WTC11 (cell line): ENCODE data around the gene TACC2. TPM values are rescaled to one million over a fixed set of nuclear protein-coding genes. Genes with fewer than 3 reads are reported as not detected.
"Not testable (repeated sequence)": the region's sequence is repeated elsewhere in the genome, so short reads cannot be mapped to it uniquely, and the experiment has no call there.

Experiments used
- ATAC-seq: fragments of 200-7000 bp; cut with Tn5 transposase; 2 replicates; pipeline ENCODE4 v1.10.0; 2021; ENCODE audit warnings: mild to moderate bottlenecking, moderate library complexity
- CTCF ChIA-PET: fragments of 300-600 bp; sonication (Branson Sonifier 250); formaldehyde crosslinking; loops from one replicate; lab custom pipeline; 2021; ENCODE audit warnings: antibody characterized with exemption; lab: Charles Lee
- POLR2A ChIA-PET: fragments of 350-600 bp; sonication (Branson Sonifier 250); formaldehyde crosslinking; loops from one replicate; lab custom pipeline; 2021; ENCODE audit warnings: antibody characterized with exemption; lab: Charles Lee
- DNase-seq: peaks from one replicate; pipeline ENCODE4 v3.0.0; 2021; ENCODE audit warnings: low spot score
- H3K27ac Mint-ChIP-seq: 2 replicates; pipeline ENCODE4 v1.8.0; 2021; ENCODE audit warnings: mixed read lengths
- H3K27me3 Mint-ChIP-seq: 2 replicates; pipeline ENCODE4 v1.8.0; 2021; ENCODE audit warnings: low read depth, mild to moderate bottlenecking, moderate library complexity, mixed read lengths
- H3K36me3 Mint-ChIP-seq: 2 replicates; pipeline ENCODE4 v1.8.0; 2021; ENCODE audit warnings: mixed read lengths
- H3K4me1 Mint-ChIP-seq: 2 replicates; pipeline ENCODE4 v1.8.0; 2022; ENCODE audit warnings: mixed read lengths
- H3K4me3 Mint-ChIP-seq: 2 replicates; pipeline ENCODE4 v1.8.0; 2021; ENCODE audit warnings: mild to moderate bottlenecking, moderate library complexity, mixed read lengths
- H3K9me3 Mint-ChIP-seq: 2 replicates; pipeline ENCODE4 v1.8.0; 2021; ENCODE audit warnings: mixed read lengths
- CREM ChIP-seq: sonication (generic); formaldehyde crosslinking; IDR thresholded peaks from 2 replicates; pipeline ENCODE4 v1.8.1; 2022; ENCODE audit warnings: mild to moderate bottlenecking, missing genetic modification reagents, moderate library complexity
- ELF4 ChIP-seq: sonication (generic); formaldehyde crosslinking; IDR thresholded peaks from 2 replicates; pipeline ENCODE4 v1.8.1; 2022; ENCODE audit warnings: low read depth, mild to moderate bottlenecking, moderate library complexity, missing genetic modification reagents
- FOXK1 ChIP-seq: sonication (generic); formaldehyde crosslinking; IDR thresholded peaks from 2 replicates; pipeline ENCODE4 v1.8.0; 2022; ENCODE audit warnings: mild to moderate bottlenecking, moderate library complexity, missing genetic modification reagents
- GRHL2 ChIP-seq: fragments of 250-450 bp; sonication (Bioruptor Pico); IDR thresholded peaks from 2 replicates; pipeline ENCODE4 v1.8.0; 2022; ENCODE audit warnings: mild to moderate bottlenecking, moderate library complexity; ENCODE audit not compliant: insufficient replicate concordance, severe bottlenecking
- JUN ChIP-seq: sonication (generic); formaldehyde crosslinking; IDR thresholded peaks from 2 replicates; pipeline ENCODE4 v1.8.0; 2023; ENCODE audit warnings: mild to moderate bottlenecking, missing genetic modification reagents
- NFE2L1 ChIP-seq: sonication (generic); formaldehyde crosslinking; IDR thresholded peaks from 2 replicates; pipeline ENCODE4 v1.8.1; 2023; ENCODE audit warnings: missing genetic modification reagents
- NFYB ChIP-seq: sonication (generic); formaldehyde crosslinking; conservative IDR thresholded peaks from 2 replicates; pipeline ENCODE4 v1.8.0; 2022; ENCODE audit warnings: low read depth, missing genetic modification reagents
- NR2C2 ChIP-seq: sonication (generic); formaldehyde crosslinking; IDR thresholded peaks from 2 replicates; pipeline ENCODE4 v1.8.0; 2022; ENCODE audit warnings: mild to moderate bottlenecking, missing genetic modification reagents
- NR3C1 ChIP-seq: sonication (generic); formaldehyde crosslinking; conservative IDR thresholded peaks from 2 replicates; pipeline ENCODE4 v1.8.1; 2023; ENCODE audit warnings: low read depth, mild to moderate bottlenecking, missing genetic modification reagents
- RORB ChIP-seq: fragments of 250-450 bp; sonication (Bioruptor Pico); IDR thresholded peaks from 2 replicates; pipeline ENCODE4 v1.9.0; 2021; ENCODE audit warnings: mild to moderate bottlenecking
- SMAD4 ChIP-seq: sonication (generic); formaldehyde crosslinking; IDR thresholded peaks from 2 replicates; pipeline ENCODE4 v1.8.0; 2022; ENCODE audit warnings: mild to moderate bottlenecking, missing genetic modification reagents
- SOX15 ChIP-seq: fragments of 250-450 bp; sonication (Bioruptor Pico); IDR thresholded peaks from 2 replicates; pipeline ENCODE4 v1.9.0; 2021; ENCODE audit warnings: mild to moderate bottlenecking
- TEAD1 ChIP-seq: sonication (generic); formaldehyde crosslinking; IDR thresholded peaks from 2 replicates; pipeline ENCODE4 v1.8.0; 2022; ENCODE audit warnings: mild to moderate bottlenecking, missing genetic modification reagents
- ZNF317 ChIP-seq: sonication (generic); formaldehyde crosslinking; IDR thresholded peaks from 2 replicates; pipeline ENCODE4 v1.8.1; 2023; ENCODE audit warnings: low read depth, mild to moderate bottlenecking, moderate library complexity, missing genetic modification reagents, borderline replicate concordance
- ZNF396 ChIP-seq: fragments of 250-450 bp; sonication (Bioruptor Pico); IDR thresholded peaks from 2 replicates; pipeline ENCODE4 v1.8.0; 2021; ENCODE audit warnings: mild to moderate bottlenecking, moderate library complexity, borderline replicate concordance
- ZNF416 ChIP-seq: fragments of 250-450 bp; sonication (Bioruptor Pico); IDR thresholded peaks from 2 replicates; pipeline ENCODE4 v1.9.0; 2021; ENCODE audit warnings: mild to moderate bottlenecking, inconsistent platforms
- total RNA-seq: library from RNA; stranded (reverse); gene quantifications from 3 replicates; pipeline ENCODE4 v1.2.3, GENCODE V29; 2021
- TF ChIP-seq, protein P1 (sequence below): sonication (generic); formaldehyde crosslinking; IDR thresholded peaks from 2 replicates; pipeline ENCODE4 v1.8.0; 2022; ENCODE audit warnings: mild to moderate bottlenecking, missing genetic modification reagents
- TF ChIP-seq, protein P2 (sequence below): fragments of 250-450 bp; sonication (Bioruptor Pico); IDR thresholded peaks from 2 replicates; pipeline ENCODE4 v1.9.0; 2021; ENCODE audit warnings: moderate library complexity, mild to moderate bottlenecking, inconsistent platforms, borderline replicate concordance
- TF ChIP-seq, protein P3 (sequence below): sonication (generic); formaldehyde crosslinking; IDR thresholded peaks from 2 replicates; pipeline ENCODE4 v1.8.1; 2022; ENCODE audit warnings: low read depth, mild to moderate bottlenecking, moderate library complexity, missing genetic modification reagents, borderline replicate concordance
- TF ChIP-seq, protein P4 (sequence below): sonication (generic); formaldehyde crosslinking; IDR thresholded peaks from 2 replicates; pipeline ENCODE4 v1.8.1; 2023; ENCODE audit warnings: mild to moderate bottlenecking, missing genetic modification reagents, moderate library complexity
- TF ChIP-seq, protein P5 (sequence below): sonication (generic); formaldehyde crosslinking; IDR thresholded peaks from 2 replicates; pipeline ENCODE4 v1.8.0; 2022; ENCODE audit warnings: missing genetic modification reagents

The TACC2 gene
- total RNA-seq, 1 experiment from 2014 or later, result 28.9 TPM

DNA sequence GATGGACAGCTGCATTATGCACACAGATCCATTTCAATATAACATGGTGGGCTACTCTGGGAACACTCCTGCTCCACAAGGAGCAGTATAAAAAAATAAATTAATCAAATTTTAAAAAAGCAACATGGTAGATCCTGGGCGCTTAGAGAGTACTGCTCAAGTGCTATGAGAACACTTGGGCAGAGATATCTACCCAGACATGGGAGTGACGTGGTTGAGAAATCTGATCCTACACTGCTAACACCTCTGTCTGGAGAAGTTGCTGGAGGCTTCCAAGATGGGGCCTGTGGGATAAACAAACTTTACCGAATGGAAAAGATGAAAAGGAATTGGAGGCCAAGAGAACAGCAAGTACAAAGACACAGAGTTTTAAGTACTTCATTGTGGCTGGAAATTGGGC lies 23.0 kb upstream of the TACC2 start:
- no peak for DNase-seq
- Mint-ChIP-seq H3K9me3 (no peaks in the 10 kb centered on the region), H3K27me3 (no peaks in the 10 kb centered on the region)
- TF ChIP-seq, protein P1, sequence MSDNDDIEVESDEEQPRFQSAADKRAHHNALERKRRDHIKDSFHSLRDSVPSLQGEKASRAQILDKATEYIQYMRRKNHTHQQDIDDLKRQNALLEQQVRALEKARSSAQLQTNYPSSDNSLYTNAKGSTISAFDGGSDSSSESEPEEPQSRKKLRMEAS (CRISPR knock-in tag), result no peak
- TF ChIP-seq CREM (CRISPR knock-in tag) (no peak), SOX15 (CRISPR knock-in tag) (no peak), SMAD4 (CRISPR knock-in tag) (no peak)
- TF ChIP-seq, all 79 proteins: peak for 0
- Mint-ChIP-seq H3K27ac (no peak overlapping the region), H3K4me3 (no peak overlapping the region), H3K36me3 (peaks cover 57% of the 10 kb centered on the region), H3K4me1 (no peaks in the 10 kb centered on the region)
- CTCF ChIA-PET, result no interaction called here
- no peak for ATAC-seq
- POLR2A ChIA-PET, result no interaction called here

DNA sequence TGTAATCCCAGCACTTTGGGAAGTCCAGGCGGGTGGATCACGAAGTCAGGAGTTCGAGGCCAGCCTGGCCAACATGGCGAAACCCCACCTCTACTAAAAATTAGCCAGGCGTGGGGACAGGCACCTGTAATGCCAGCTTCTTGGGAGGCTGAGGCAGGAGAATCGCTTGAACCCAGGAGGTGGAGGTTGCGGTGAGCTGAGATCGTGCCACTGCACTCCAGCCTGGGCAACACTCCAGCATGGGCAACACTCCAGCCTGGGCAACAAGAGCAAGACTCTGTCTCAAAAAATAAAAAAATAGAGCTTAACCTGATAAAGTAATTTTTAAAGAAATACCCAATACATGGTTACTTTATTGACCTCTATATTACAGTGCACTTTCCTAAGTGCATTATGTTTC lies 19.9 kb upstream of the TACC2 start:
- CTCF ChIA-PET, H3K4me1 Mint-ChIP-seq, H3K9me3 Mint-ChIP-seq, H3K27me3 Mint-ChIP-seq, ATAC-seq, POLR2A ChIA-PET, H3K27ac Mint-ChIP-seq, H3K4me3 Mint-ChIP-seq, DNase-seq: not testable (repeated sequence)
- peaks cover 49% of the 10 kb centered on the region for H3K36me3 Mint-ChIP-seq

DNA sequence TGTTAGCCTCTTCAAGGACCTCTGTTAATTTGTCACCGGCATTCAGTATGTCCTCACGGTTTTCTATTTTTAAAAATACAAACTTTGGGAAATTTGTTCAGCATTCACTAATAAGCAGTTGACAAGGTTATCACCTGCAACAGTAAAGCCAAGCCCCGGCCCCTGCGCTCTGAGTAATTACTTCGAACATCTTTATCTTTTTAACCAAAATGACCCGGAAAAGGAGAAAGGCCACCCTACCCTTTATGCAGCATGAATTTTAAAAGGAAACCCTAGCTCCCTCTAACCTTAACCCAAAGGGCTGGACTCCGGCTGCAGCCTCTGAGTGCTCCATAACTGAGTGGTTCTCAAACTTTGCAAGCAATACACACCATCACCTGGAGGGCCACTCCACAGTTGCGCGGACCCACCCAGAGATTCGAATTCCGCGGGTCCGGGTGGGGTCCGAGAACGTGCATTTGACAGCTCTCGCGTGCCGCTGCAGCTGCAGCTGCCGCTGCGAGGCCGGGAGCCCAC lies 14.9 kb upstream of the TACC2 start:
- peaks cover 43% of the 10 kb centered on the region for H3K36me3 Mint-ChIP-seq
- ChIA-PET CTCF (interaction anchor here (0.5 to 1.5 kb wide), 4 partner anchors 10 to 325 kb away, joined by 3 to 9 read pairs (median 3); no protein-coding TSS in a partner anchor), POLR2A (interaction anchor here (0.7 kb wide), 1 partner anchor 37 kb away, joined by 3 read pairs; no protein-coding TSS in a partner anchor)
- no peak overlapping the region for H3K27ac Mint-ChIP-seq
- H3K27me3 Mint-ChIP-seq, result peaks cover 2% of the 10 kb centered on the region; the same call in 1 of the 2 replicates
- H3K4me3 Mint-ChIP-seq, result peak overlapping the region; percentile 82
- TF ChIP-seq ZNF317 (CRISPR knock-in tag), result 0 out of 2 replicates have a peak, but pooled peaks have one; percentile 19
- no peak for TF ChIP-seq TEAD1 (CRISPR knock-in tag)
- 0 out of 2 replicates have a peak, but pooled peaks have one; percentile 25 for TF ChIP-seq FOXK1 (CRISPR knock-in tag)
- ATAC-seq (no peak; the same call in 1 of the 2 replicates), DNase-seq (no peak)
- peaks cover 23% of the 10 kb centered on the region for H3K9me3 Mint-ChIP-seq
- peaks cover 9% of the 10 kb centered on the region for H3K4me1 Mint-ChIP-seq

DNA sequence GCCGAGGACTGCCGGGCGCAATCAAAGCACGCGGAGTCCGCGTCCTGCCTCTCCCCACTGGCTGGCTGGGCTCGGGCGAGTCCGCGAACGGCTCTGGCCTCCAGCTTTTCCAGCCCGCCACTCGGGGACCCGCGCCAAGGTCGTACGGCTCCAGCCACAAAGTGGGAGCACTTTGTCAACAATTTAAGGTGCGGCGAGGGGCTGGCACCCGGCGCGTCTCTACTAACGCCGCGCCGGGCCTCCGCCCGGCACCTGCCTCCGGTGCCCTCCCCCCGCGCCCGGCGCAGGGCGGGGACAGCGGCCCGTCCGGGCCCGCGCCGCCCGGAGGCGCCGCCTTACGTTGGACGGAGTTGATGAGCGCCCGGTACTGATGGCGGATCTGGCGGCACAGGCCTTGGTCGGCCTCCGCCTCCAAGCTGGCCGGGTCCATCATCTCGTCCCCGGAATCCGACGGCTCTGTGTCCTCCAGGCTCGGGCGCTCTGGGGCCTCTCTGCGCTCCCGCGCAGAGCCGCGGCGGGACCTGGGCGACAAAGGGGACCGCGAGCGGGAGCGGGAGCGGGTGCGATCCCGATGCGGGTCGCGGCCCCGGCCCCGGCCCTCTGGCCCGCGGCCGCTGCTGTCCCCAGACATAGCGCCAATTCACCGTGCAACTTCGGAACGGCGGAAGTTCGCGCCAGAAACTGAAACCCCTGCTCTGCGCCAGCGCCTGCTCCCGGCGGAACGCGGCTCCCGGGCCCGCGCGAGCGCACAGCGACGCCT lies 14.2 kb upstream of the TACC2 start, which contains the start of gene NSMCE4A:
NSMCE4A (minus strand) TSS at position 683 of the 760 bp plus-strand sequence; CDS start at position 631, 52 bp downstream.
- ChIA-PET CTCF (interaction anchor here (0.5 to 1.6 kb wide), 11 partner anchors 9 to 324 kb away, joined by 3 to 10 read pairs (median 3); no protein-coding TSS in a partner anchor), POLR2A (interaction anchor here (0.5 to 0.7 kb wide), 2 partner anchors 38 to 1825 kb away, joined by 3 to 5 read pairs; no protein-coding TSS in a partner anchor)
- ATAC-seq, result peak; percentile 73
- Mint-ChIP-seq H3K36me3 (peaks cover 41% of the 10 kb centered on the region), H3K27ac (0 out of 2 replicates have a peak within 1 kb of the TSS, but pooled peaks have one; percentile 32), H3K9me3 (peaks cover 23% of the 10 kb centered on the region), H3K4me3 (peak within 1 kb of the TSS; percentile 82), H3K27me3 (peaks cover 2% of the 10 kb centered on the region; the same call in 1 of the 2 replicates), H3K4me1 (peaks cover 9% of the 10 kb centered on the region)
- peak; percentile 82 for DNase-seq
- TF ChIP-seq NFE2L1 (CRISPR knock-in tag) (no peak), ZNF396 (no peak), ZNF416 (peak; percentile 42; the same call in 1 of the 2 replicates), ELF4 (CRISPR knock-in tag) (no peak), NR3C1 (CRISPR knock-in tag) (peak; percentile 33; the same call in 1 of the 2 replicates), RORB (CRISPR knock-in tag) (no peak), SMAD4 (CRISPR knock-in tag) (peak; percentile 44; the same call in 1 of the 2 replicates), NR2C2 (CRISPR knock-in tag) (no peak), JUN (no peak), GRHL2 (CRISPR knock-in tag) (no peak), NFYB (CRISPR knock-in tag) (no peak)
- TF ChIP-seq, protein P2, sequence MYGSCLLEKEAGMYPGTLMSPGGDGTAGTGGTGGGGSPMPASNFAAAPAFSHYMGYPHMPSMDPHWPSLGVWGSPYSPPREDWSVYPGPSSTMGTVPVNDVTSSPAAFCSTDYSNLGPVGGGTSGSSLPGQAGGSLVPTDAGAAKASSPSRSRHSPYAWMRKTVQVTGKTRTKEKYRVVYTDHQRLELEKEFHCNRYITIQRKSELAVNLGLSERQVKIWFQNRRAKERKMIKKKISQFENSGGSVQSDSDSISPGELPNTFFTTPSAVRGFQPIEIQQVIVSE, result no peak
- TF ChIP-seq, protein P3, sequence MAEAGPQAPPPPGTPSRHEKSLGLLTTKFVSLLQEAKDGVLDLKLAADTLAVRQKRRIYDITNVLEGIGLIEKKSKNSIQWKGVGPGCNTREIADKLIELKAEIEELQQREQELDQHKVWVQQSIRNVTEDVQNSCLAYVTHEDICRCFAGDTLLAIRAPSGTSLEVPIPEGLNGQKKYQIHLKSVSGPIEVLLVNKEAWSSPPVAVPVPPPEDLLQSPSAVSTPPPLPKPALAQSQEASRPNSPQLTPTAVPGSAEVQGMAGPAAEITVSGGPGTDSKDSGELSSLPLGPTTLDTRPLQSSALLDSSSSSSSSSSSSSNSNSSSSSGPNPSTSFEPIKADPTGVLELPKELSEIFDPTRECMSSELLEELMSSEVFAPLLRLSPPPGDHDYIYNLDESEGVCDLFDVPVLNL, result peak; percentile 22
- TF ChIP-seq, protein P4, sequence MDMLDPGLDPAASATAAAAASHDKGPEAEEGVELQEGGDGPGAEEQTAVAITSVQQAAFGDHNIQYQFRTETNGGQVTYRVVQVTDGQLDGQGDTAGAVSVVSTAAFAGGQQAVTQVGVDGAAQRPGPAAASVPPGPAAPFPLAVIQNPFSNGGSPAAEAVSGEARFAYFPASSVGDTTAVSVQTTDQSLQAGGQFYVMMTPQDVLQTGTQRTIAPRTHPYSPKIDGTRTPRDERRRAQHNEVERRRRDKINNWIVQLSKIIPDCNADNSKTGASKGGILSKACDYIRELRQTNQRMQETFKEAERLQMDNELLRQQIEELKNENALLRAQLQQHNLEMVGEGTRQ, result no peak
- TF ChIP-seq, protein P5, sequence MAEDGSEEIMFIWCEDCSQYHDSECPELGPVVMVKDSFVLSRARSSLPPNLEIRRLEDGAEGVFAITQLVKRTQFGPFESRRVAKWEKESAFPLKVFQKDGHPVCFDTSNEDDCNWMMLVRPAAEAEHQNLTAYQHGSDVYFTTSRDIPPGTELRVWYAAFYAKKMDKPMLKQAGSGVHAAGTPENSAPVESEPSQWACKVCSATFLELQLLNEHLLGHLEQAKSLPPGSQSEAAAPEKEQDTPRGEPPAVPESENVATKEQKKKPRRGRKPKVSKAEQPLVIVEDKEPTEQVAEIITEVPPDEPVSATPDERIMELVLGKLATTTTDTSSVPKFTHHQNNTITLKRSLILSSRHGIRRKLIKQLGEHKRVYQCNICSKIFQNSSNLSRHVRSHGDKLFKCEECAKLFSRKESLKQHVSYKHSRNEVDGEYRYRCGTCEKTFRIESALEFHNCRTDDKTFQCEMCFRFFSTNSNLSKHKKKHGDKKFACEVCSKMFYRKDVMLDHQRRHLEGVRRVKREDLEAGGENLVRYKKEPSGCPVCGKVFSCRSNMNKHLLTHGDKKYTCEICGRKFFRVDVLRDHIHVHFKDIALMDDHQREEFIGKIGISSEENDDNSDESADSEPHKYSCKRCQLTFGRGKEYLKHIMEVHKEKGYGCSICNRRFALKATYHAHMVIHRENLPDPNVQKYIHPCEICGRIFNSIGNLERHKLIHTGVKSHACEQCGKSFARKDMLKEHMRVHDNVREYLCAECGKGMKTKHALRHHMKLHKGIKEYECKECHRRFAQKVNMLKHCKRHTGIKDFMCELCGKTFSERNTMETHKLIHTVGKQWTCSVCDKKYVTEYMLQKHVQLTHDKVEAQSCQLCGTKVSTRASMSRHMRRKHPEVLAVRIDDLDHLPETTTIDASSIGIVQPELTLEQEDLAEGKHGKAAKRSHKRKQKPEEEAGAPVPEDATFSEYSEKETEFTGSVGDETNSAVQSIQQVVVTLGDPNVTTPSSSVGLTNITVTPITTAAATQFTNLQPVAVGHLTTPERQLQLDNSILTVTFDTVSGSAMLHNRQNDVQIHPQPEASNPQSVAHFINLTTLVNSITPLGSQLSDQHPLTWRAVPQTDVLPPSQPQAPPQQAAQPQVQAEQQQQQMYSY (CRISPR knock-in tag), result peak; percentile 83
